ENCODE data around the gene FSTL5. TPM values are rescaled to one million over a fixed set of nuclear protein-coding genes. Genes with fewer than 3 reads are reported as not detected.

Gene FSTL5
- polyA plus RNA-seq, 3 donors from 2014 or later: not detected

DNA sequence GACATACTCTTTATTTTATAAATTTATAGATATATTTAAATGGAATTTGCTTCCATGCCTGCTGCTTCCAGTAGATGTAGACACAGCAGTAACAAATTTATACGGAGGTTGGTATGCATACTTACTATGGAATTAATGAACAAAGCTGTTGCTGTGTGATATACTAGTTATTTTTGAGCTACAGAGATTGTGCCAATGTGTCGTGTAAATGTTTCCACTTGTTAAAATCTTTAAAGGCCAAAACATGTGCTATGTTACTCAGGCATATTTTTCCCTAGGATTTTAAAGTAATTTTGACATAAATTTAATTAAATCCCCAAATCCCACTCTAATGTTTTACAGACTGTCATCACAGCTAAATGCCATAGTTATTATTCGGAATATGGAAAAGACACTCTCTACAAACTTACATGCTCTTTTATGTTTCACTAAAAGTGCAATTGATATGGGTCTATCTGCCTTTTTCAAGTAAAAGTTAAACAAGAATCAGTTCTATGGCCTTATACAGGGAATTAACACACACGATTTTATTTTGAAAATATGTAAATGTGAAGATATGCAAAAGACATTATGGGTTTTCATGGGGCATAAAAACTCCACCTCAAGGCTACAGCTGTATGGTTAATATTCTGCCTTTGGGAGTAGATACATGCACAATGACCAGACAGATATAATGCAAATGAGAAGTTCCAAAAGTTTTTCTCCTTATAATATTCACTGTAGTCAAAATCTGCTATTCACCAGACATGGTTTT, 256.8 kb downstream of the FSTL5 start:
- H3K27ac Mint-ChIP-seq: no peak overlapping the region
- H3K36me3 Mint-ChIP-seq: peaks cover 0 to 3% (median 0%) of the 10 kb centered on the region in 3 donors
- no peak overlapping the region for H3K4me3 Mint-ChIP-seq
- no peaks in the 10 kb centered on the region for H3K27me3 Mint-ChIP-seq (ENCODE audit: low read depth in 3 of 3)
- peaks cover 0 to 26% (median 12%) of the 10 kb centered on the region in 6 donors for H3K9me3 Mint-ChIP-seq
- DNase-seq: no peak
- no peaks in the 10 kb centered on the region for H3K4me1 Mint-ChIP-seq

- no peaks in the 10 kb centered on the region for H3K36me3 Mint-ChIP-seq
- no peak for DNase-seq
- H3K27me3 Mint-ChIP-seq (ENCODE audit: low read depth in 3 of 3): peaks cover 0 to 1% (median 0%) of the 10 kb centered on the region in 3 donors
- H3K9me3 Mint-ChIP-seq: peaks cover 7 to 22% (median 15%) of the 10 kb centered on the region in 6 donors
- H3K4me1 Mint-ChIP-seq: no peaks in the 10 kb centered on the region
- no peak overlapping the region for H3K27ac Mint-ChIP-seq
- H3K4me3 Mint-ChIP-seq: no peak overlapping the region
Measured at GRCh38 chr4:161900110-161900509, 263.7 kb downstream of the FSTL5 start.

DNA sequence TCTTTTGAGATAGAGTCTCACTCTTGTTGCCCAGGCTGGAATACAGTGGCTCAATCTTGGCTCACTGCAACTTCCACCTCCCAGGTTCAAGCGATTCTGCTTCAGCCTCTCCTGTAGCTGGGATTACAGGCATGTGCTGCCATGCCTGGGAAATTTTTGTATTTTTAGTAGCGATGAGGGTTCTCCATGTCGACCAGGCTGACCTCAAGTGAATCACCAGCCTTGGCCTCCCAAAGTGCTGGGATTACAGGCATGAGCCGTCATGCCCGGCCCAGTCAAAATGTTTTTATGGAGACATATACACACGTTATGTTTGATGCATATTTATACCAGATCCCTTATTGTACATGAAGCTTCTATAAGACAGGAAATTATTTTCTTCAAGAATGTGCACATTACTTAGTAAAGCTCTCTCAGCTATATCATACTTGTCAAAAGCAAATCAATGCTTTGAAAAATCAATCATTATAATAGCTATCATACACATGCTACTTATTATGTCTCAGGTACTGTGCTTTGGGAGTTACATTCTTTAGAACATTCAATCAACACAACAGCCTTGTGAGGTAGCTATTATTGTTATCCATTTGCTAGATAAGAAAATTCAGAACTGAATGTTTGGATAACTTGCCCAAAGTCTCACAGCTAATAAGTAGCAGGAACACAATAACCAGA, 269.2 kb downstream of the FSTL5 start:
- peaks cover 0 to 1% (median 0%) of the 10 kb centered on the region in 3 donors for H3K27me3 Mint-ChIP-seq (ENCODE audit: low read depth in 3 of 3)
- H3K4me3 Mint-ChIP-seq: no peak overlapping the region
- H3K9me3 Mint-ChIP-seq: peaks cover 3 to 16% (median 11%) of the 10 kb centered on the region in 6 donors
- H3K4me1 Mint-ChIP-seq: no peaks in the 10 kb centered on the region
- no peak for DNase-seq
- no peak overlapping the region for H3K27ac Mint-ChIP-seq
- H3K36me3 Mint-ChIP-seq: no peaks in the 10 kb centered on the region

- no peaks in the 10 kb centered on the region for H3K4me1 Mint-ChIP-seq
- DNase-seq: no peak
- H3K36me3 Mint-ChIP-seq: no peaks in the 10 kb centered on the region
- H3K4me3 Mint-ChIP-seq: no peak overlapping the region
- no peaks in the 10 kb centered on the region for H3K27me3 Mint-ChIP-seq (ENCODE audit: low read depth in 3 of 3)
- peaks cover 3 to 11% (median 7%) of the 10 kb centered on the region in 6 donors for H3K9me3 Mint-ChIP-seq
- H3K27ac Mint-ChIP-seq: no peak overlapping the region
Measured at GRCh38 chr4:161894014-161894413, 269.8 kb downstream of the FSTL5 start.

DNA sequence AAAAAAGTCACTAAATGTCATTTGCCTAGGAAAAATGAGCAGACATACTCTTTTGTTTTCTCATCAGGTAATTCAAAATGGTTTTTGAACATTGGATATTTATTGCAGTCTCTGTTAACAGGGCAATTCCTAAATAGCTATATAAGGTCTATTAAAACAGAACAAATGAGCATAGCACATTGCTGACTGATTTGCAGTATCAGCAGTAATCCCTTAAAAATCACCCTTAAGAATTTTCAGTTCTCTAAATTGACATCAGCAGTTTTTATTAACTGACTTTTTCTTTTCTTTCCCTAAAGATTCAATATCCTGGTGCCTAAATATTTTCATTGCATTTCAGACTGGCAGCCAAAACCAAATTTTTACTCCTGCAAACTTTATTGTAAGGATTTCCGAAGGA, 270.2 kb downstream of the FSTL5 start:
- DNase-seq: no peak
- H3K9me3 Mint-ChIP-seq: peaks cover 0 to 9% (median 4%) of the 10 kb centered on the region in 6 donors
- no peak overlapping the region for H3K27ac Mint-ChIP-seq
- no peaks in the 10 kb centered on the region for H3K27me3 Mint-ChIP-seq (ENCODE audit: low read depth in 3 of 3)
- H3K36me3 Mint-ChIP-seq: no peaks in the 10 kb centered on the region
- H3K4me1 Mint-ChIP-seq: no peaks in the 10 kb centered on the region
- no peak overlapping the region for H3K4me3 Mint-ChIP-seq

GRCh38 chr4:161892951-161893350, 270.8 kb downstream of the FSTL5 start:
- H3K9me3 Mint-ChIP-seq: peaks cover 0 to 12% (median 5%) of the 10 kb centered on the region in 6 donors
- DNase-seq: no peak
- no peak overlapping the region for H3K4me3 Mint-ChIP-seq
- no peaks in the 10 kb centered on the region for H3K36me3 Mint-ChIP-seq
- no peak overlapping the region for H3K27ac Mint-ChIP-seq
- H3K4me1 Mint-ChIP-seq: no peaks in the 10 kb centered on the region
- H3K27me3 Mint-ChIP-seq (ENCODE audit: low read depth in 3 of 3): no peaks in the 10 kb centered on the region

GRCh38 chr4:161883157-161883556, 280.6 kb downstream of the FSTL5 start:
- Mint-ChIP-seq H3K27ac (no peak overlapping the region), H3K36me3 (no peaks in the 10 kb centered on the region), H3K27me3 (ENCODE audit: low read depth in 3 of 3) (no peaks in the 10 kb centered on the region), H3K4me1 (no peaks in the 10 kb centered on the region), H3K9me3 (peaks cover 4 to 35% (median 14%) of the 10 kb centered on the region in 6 donors), H3K4me3 (no peak overlapping the region)
- DNase-seq: no peak

GRCh38 chr4:161881370-161881769, 282.4 kb downstream of the FSTL5 start:
- H3K27ac Mint-ChIP-seq: no peak overlapping the region
- H3K27me3 Mint-ChIP-seq (ENCODE audit: low read depth in 3 of 3): no peaks in the 10 kb centered on the region
- no peaks in the 10 kb centered on the region for H3K4me1 Mint-ChIP-seq
- H3K36me3 Mint-ChIP-seq: no peaks in the 10 kb centered on the region
- DNase-seq: no peak
- H3K4me3 Mint-ChIP-seq: no peak overlapping the region
- H3K9me3 Mint-ChIP-seq: peaks cover 5 to 34% (median 16%) of the 10 kb centered on the region in 6 donors

- Mint-ChIP-seq H3K9me3 (peaks cover 7 to 30% (median 20%) of the 10 kb centered on the region in 6 donors), H3K4me3 (no peak overlapping the region), H3K36me3 (no peaks in the 10 kb centered on the region), H3K27ac (no peak overlapping the region), H3K27me3 (ENCODE audit: low read depth in 3 of 3) (peaks cover 0 to 2% (median 0%) of the 10 kb centered on the region in 3 donors), H3K4me1 (no peaks in the 10 kb centered on the region)
- DNase-seq: no peak
Measured at GRCh38 chr4:161869511-161869910, 294.3 kb downstream of the FSTL5 start.

GRCh38 chr4:161856711-161857326, 307.0 kb downstream of the FSTL5 start:
- peaks cover 11 to 42% (median 16%) of the 10 kb centered on the region in 6 donors for H3K9me3 Mint-ChIP-seq
- H3K36me3 Mint-ChIP-seq: no peaks in the 10 kb centered on the region
- no peak for DNase-seq
- H3K27me3 Mint-ChIP-seq (ENCODE audit: low read depth in 3 of 3): no peaks in the 10 kb centered on the region
- no peaks in the 10 kb centered on the region for H3K4me1 Mint-ChIP-seq
- no peak overlapping the region for H3K4me3 Mint-ChIP-seq
- H3K27ac Mint-ChIP-seq: no peak overlapping the region

DNA sequence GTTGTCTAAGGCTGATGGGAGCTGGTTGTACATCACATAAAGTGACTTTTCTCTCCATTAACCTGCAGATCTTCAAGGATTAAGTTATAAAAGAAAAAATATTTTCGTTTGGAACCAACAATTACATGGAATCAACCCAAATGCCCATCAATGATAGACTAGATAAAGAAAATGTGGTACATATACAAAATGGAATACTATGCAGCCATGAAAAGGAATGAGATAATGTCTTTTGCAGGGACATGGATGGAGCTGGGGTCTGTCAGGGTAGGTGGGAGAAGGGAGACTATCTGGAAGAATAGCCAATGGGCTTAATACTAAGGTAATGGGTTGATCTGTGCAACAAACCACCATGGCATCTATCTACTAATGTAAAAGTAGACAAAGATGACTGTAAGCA, 313.2 kb downstream of the FSTL5 start:
- no peak for DNase-seq
- Mint-ChIP-seq H3K9me3 (peaks cover 5 to 32% (median 7%) of the 10 kb centered on the region in 6 donors), H3K27me3 (ENCODE audit: low read depth in 3 of 3) (no peaks in the 10 kb centered on the region), H3K27ac (no peak overlapping the region), H3K4me1 (no peaks in the 10 kb centered on the region), H3K36me3 (no peaks in the 10 kb centered on the region), H3K4me3 (no peak overlapping the region)

GRCh38 chr4:161841759-161842158, 322.0 kb downstream of the FSTL5 start:
- no peaks in the 10 kb centered on the region for H3K4me1 Mint-ChIP-seq
- no peaks in the 10 kb centered on the region for H3K36me3 Mint-ChIP-seq
- no peak overlapping the region for H3K27ac Mint-ChIP-seq
- no peaks in the 10 kb centered on the region for H3K27me3 Mint-ChIP-seq (ENCODE audit: low read depth in 3 of 3)
- no peak overlapping the region for H3K4me3 Mint-ChIP-seq
- no peak for DNase-seq
- peaks cover 8 to 28% (median 15%) of the 10 kb centered on the region in 6 donors for H3K9me3 Mint-ChIP-seq

GRCh38 chr4:161829591-161829990, 334.2 kb downstream of the FSTL5 start:
- peaks cover 9 to 34% (median 19%) of the 10 kb centered on the region in 6 donors for H3K9me3 Mint-ChIP-seq

DNA sequence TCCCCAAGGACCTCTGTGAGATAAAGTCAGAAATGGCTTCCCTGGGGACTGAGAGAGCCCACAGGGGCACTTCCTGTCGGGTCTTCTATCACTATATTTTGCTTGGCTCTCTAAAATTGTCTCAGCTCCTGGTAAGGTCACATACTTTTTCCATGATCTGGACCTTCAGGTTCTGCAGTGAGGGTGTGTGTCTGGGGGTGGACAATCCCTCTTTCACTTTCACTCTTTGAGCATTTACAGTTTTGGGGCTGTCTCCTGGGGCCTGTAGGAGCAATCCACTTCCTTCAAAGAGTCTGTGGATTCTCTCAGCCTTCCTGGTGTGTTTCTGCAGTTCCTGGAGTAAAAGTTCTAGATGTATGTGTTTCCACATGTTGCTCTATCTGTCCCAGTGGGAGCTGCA, 335.7 kb downstream of the FSTL5 start:
- H3K36me3 Mint-ChIP-seq: no peaks in the 10 kb centered on the region
- H3K4me3 Mint-ChIP-seq: no peak overlapping the region
- H3K27ac Mint-ChIP-seq: no peak overlapping the region
- no peaks in the 10 kb centered on the region for H3K27me3 Mint-ChIP-seq (ENCODE audit: low read depth in 3 of 3)
- peaks cover 12 to 43% (median 24%) of the 10 kb centered on the region in 6 donors for H3K9me3 Mint-ChIP-seq
- no peaks in the 10 kb centered on the region for H3K4me1 Mint-ChIP-seq
- no peak for DNase-seq

More at GRCh38 chr4:161829591-161829990, 334.2 kb downstream of the FSTL5 start:
- no peaks in the 10 kb centered on the region for H3K27me3 Mint-ChIP-seq (ENCODE audit: low read depth in 3 of 3)
- H3K36me3 Mint-ChIP-seq: no peaks in the 10 kb centered on the region
- DNase-seq: no peak
- no peaks in the 10 kb centered on the region for H3K4me1 Mint-ChIP-seq
- H3K27ac Mint-ChIP-seq: no peak overlapping the region
- no peak overlapping the region for H3K4me3 Mint-ChIP-seq

Measured in immature natural killer cell (primary cell).